Placental pericyte (primary cell): ENCODE data around the gene MTRF1. TPM values are rescaled to one million over a fixed set of nuclear protein-coding genes. Genes with fewer than 3 reads are reported as not detected.

Experiments used
- total RNA-seq: library from RNA; depleted of rRNA; stranded (reverse); fragments of >200 nt; gene quantifications from 2 replicates; pipeline ENCODE4 v1.2.3, GENCODE V29; 2012

MTRF1 gene, protein sequence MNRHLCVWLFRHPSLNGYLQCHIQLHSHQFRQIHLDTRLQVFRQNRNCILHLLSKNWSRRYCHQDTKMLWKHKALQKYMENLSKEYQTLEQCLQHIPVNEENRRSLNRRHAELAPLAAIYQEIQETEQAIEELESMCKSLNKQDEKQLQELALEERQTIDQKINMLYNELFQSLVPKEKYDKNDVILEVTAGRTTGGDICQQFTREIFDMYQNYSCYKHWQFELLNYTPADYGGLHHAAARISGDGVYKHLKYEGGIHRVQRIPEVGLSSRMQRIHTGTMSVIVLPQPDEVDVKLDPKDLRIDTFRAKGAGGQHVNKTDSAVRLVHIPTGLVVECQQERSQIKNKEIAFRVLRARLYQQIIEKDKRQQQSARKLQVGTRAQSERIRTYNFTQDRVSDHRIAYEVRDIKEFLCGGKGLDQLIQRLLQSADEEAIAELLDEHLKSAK
- total RNA-seq = 5.3 and 13.9 TPM in 2 replicates

GRCh38 chr13:41263261-41263971 lies at the start of gene MTRF1:
MTRF1 (minus strand) TSS chr13:41263576; CDS start chr13:41260907, 2,669 bp downstream.

GRCh38 chr13:41310963-41311405 lies 47.6 kb upstream of the MTRF1 start, which contains the start of gene NAA16:
NAA16 (plus strand) TSS chr13:41311267; CDS start chr13:41311529, 262 bp downstream.

GRCh38 chr13:41193919-41194824 lies 69.2 kb downstream of the MTRF1 start, which contains the start of gene KBTBD7:
KBTBD7 (minus strand) TSS chr13:41194569; CDS start chr13:41194257, 312 bp downstream.

Other genes starting within 250 kb of the MTRF1 start
- gene ELF1, start 244.3 kb downstream of the MTRF1 start, total RNA-seq = 39.5 and 46.0 TPM in 2 replicates
- gene WBP4, start 202.1 kb downstream of the MTRF1 start, total RNA-seq = 5.5 and 6.0 TPM in 2 replicates
- gene KBTBD6, start 130.8 kb downstream of the MTRF1 start, total RNA-seq = 6.6 and 11.6 TPM in 2 replicates
- 4.3 and 4.6 TPM in 2 replicates for gene KBTBD7, start 69.0 kb downstream of the MTRF1 start, total RNA-seq
- gene NAA16, start 47.7 kb upstream of the MTRF1 start, total RNA-seq = 6.8 and 9.2 TPM in 2 replicates
- gene RGCC, start 194.0 kb upstream of the MTRF1 start, total RNA-seq = 0.88 and 45.8 TPM in 2 replicates